Measurements from ENCODE around the gene CD93.

- no peak for TF ChIP-seq CTCF (IDR thresholded peaks at IDR 0.05; ENCODE audit: control extremely low read depth in 1 of 3, insufficient read depth in 1 of 3, low read depth in 1 of 3, low read length in 3 of 3)
- TF ChIP-seq ATF2 (IDR thresholded peaks at IDR 0.05; ENCODE audit: low read length): no peak
- no peak for TF ChIP-seq POLR2A (IDR thresholded peaks at IDR 0.05; ENCODE audit: control extremely low read depth in 1 of 2, low read depth in 2 of 2, low read length in 2 of 2)
- TF ChIP-seq EZH2 (IDR thresholded peaks at IDR 0.05; ENCODE audit: low read depth, low read length, severe bottlenecking): no peak
Observed at GRCh38 chr20:23122796-23123655, 36.9 kb upstream of the CD93 start.

All from H1 (cell line).